ENCODE results near the gene HSPA6.
"Not testable (repeated sequence)": the region's sequence is repeated elsewhere in the genome, so short reads cannot be mapped to it uniquely, and the experiment has no call there.

HSPA6 gene

GRCh38 chr1:161539731-161540569 lies 15.6 kb downstream of the HSPA6 start:
- Histone ChIP-seq H3K9ac (ENCODE audit: low read depth, low read length) (peak overlapping the region; percentile 43), H3K27me3 (ENCODE audit: control insufficient read depth, insufficient read depth, low read length) (peaks cover 14% of the 10 kb centered on the region), H3K4me3 (ENCODE audit: low read depth, low read length) (peak overlapping the region; percentile 72), H3K27ac (ENCODE audit: low read depth, low read length) (peak overlapping the region; percentile 4)
- H3K9me3 ChIP-seq (ENCODE audit: control insufficient read depth, insufficient read depth, low read length); H3K36me3 ChIP-seq (ENCODE audit: control insufficient read depth, insufficient read depth, low read length); H3K4me1 ChIP-seq (ENCODE audit: control insufficient read depth, insufficient read depth, low read length): not testable (repeated sequence)

GRCh38 chr1:161540570-161540960 lies 16.2 kb downstream of the HSPA6 start:
- not testable (repeated sequence) for H3K9ac ChIP-seq (ENCODE audit: low read depth, low read length); H3K36me3 ChIP-seq (ENCODE audit: control insufficient read depth, insufficient read depth, low read length); H3K9me3 ChIP-seq (ENCODE audit: control insufficient read depth, insufficient read depth, low read length); H3K27ac ChIP-seq (ENCODE audit: low read depth, low read length); H3K4me1 ChIP-seq (ENCODE audit: control insufficient read depth, insufficient read depth, low read length)
- Histone ChIP-seq H3K27me3 (ENCODE audit: control insufficient read depth, insufficient read depth, low read length) (peaks cover 14% of the 10 kb centered on the region), H3K4me3 (ENCODE audit: low read depth, low read length) (peak overlapping the region; percentile 72)

GRCh38 chr1:161542091-161542559 lies 17.8 kb downstream of the HSPA6 start:
- not testable (repeated sequence) for H3K27ac ChIP-seq (ENCODE audit: low read depth, low read length); H3K9me3 ChIP-seq (ENCODE audit: control insufficient read depth, insufficient read depth, low read length); H3K9ac ChIP-seq (ENCODE audit: low read depth, low read length); H3K4me3 ChIP-seq (ENCODE audit: low read depth, low read length); H3K36me3 ChIP-seq (ENCODE audit: control insufficient read depth, insufficient read depth, low read length); H3K4me1 ChIP-seq (ENCODE audit: control insufficient read depth, insufficient read depth, low read length)
- H3K27me3 ChIP-seq (ENCODE audit: control insufficient read depth, insufficient read depth, low read length): peaks cover 14% of the 10 kb centered on the region

DNA sequence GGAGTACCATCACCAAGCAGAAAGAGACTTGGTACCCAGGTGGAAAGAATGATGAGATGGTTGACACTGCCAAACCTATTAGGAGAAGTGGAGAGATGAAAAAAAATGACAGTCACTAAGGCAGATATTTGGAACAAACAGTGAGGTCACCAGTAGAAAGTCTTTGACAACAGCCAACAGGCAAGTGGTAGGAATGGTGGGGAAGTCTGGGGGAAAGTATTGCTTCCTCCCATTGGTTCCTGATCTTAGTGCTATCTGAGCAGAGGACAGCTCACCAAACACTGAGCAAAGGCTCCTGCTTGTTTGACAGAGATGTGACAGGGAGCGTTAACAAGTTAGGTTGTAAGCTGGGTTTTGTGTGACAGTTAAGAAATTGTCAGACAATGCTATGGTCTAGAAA lies 18.8 kb downstream of the HSPA6 start:
- H3K27ac ChIP-seq (ENCODE audit: low read depth, low read length); H3K4me3 ChIP-seq (ENCODE audit: low read depth, low read length); H3K9ac ChIP-seq (ENCODE audit: low read depth, low read length); H3K36me3 ChIP-seq (ENCODE audit: control insufficient read depth, insufficient read depth, low read length); H3K4me1 ChIP-seq (ENCODE audit: control insufficient read depth, insufficient read depth, low read length); H3K9me3 ChIP-seq (ENCODE audit: control insufficient read depth, insufficient read depth, low read length): not testable (repeated sequence)
- peaks cover 14% of the 10 kb centered on the region for H3K27me3 ChIP-seq (ENCODE audit: control insufficient read depth, insufficient read depth, low read length)

DNA sequence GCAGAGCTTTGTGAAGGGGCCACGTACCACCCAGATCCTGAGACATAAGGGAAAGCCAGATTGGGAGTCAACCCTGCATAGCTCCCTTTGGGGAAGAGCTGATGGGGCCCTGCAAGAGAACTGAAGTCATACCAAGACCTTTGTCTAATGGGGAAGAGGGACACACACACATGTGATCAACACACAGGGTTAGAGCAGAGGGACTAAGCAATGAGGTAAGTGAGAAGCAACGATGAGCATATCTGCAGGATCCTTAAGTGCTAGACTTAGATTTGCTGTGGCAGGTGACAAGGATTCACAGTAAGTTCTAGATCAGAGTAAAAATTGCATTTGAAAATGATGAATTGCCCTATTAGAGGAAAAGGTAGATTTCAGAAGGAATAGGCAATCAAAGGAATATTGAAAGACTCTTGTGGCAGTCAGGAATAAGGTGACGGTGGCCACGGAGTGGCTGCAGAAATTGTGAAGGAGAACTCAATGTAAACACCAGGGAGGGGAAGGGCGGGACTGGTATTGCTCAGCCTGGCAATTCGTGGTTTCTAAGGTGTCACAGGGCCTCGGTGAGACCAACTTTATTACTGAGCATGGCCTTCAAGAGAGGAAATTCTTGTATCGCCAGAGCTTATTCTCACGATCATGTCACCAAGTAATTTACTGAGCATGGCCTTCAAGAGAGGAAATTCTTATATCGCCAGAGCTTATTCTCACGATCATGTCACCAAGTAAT lies 20.8 kb downstream of the HSPA6 start:
- H3K36me3 ChIP-seq (ENCODE audit: control insufficient read depth, insufficient read depth, low read length); H3K27ac ChIP-seq (ENCODE audit: low read depth, low read length); H3K9ac ChIP-seq (ENCODE audit: low read depth, low read length); H3K9me3 ChIP-seq (ENCODE audit: control insufficient read depth, insufficient read depth, low read length); H3K4me1 ChIP-seq (ENCODE audit: control insufficient read depth, insufficient read depth, low read length); H3K4me3 ChIP-seq (ENCODE audit: low read depth, low read length): not testable (repeated sequence)
- peaks cover 14% of the 10 kb centered on the region for H3K27me3 ChIP-seq (ENCODE audit: control insufficient read depth, insufficient read depth, low read length)

DNA sequence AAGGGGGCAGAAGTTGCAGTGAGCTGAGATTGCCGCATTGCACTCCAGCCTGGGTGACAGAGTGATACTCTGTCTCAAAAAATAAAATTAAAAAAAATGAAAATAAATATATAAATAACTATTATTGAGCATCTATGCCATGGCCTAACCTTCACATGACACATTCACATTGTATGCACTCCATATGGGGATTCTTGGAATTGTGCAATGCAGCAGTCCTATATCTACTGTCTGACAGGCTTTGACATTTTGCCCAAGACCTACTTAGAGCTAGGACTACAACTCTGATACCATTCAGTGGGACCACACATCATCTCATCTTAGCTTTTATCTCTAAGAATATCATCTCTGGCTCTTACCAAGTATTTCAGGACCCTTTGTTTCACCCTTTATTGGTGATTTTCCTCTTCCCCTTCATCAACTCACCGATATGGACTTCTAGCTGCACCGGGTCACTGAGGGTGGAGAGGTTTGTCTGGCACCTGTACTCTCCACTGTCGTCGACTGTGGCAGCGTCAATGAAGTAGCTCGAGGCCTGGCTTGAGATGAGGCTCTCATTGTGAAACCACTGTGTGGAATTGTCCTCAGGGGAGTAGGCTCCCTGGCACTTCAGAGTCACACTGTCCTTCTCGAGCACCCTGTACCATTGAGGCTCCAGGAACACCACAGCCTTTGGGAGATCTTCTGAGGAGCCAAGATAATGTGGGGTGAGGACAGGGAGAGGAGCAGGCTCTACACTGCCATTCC lies 23.8 kb downstream of the HSPA6 start:
- not testable (repeated sequence) for H3K9ac ChIP-seq (ENCODE audit: low read depth, low read length); H3K36me3 ChIP-seq (ENCODE audit: control insufficient read depth, insufficient read depth, low read length); H3K27me3 ChIP-seq (ENCODE audit: control insufficient read depth, insufficient read depth, low read length); H3K27ac ChIP-seq (ENCODE audit: low read depth, low read length); H3K4me1 ChIP-seq (ENCODE audit: control insufficient read depth, insufficient read depth, low read length); H3K4me3 ChIP-seq (ENCODE audit: low read depth, low read length); H3K9me3 ChIP-seq (ENCODE audit: control insufficient read depth, insufficient read depth, low read length)

DNA sequence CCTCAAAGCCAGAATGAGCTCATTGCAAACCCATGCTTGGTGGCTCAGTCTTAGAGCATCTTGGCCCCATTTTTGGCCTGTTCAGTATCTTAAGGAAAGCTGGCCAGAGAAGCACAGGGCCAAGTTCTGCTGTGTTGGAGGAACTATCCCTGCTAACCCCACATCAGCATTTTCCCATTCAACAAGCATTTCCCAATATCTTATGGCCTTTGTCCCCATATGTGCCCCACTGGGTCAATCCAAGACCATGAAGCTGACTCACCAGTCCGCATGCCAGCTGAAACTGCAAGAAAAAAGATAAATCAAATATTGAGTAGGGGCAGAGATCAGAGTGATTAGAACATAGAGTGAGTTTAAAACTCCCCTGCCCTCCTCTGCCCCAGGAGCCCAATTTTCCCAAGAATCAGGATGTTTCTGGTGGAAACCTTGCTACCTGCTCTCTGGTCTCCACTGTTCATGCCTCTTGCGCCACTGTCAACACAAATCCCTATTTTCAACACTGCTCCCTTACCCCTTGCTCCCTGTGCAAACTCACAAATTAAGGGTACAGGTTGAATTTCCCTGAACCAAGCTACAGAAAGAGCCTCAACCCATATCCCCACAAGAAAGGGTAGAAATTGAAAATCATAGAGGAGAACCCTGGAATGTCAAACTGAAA lies 24.5 kb downstream of the HSPA6 start:
- H3K27ac ChIP-seq (ENCODE audit: low read depth, low read length): not testable (repeated sequence)

GRCh38 chr1:161549652-161550051 lies 25.3 kb downstream of the HSPA6 start, which contains the start of gene FCGR3A:
Gene FCGR3A, minus strand, starts transcription at chr1:161549818. Its CDS starts 82 bp downstream, at chr1:161549736.
- Histone ChIP-seq H3K4me1 (ENCODE audit: control insufficient read depth, insufficient read depth, low read length) (no peaks in the 10 kb centered on the region), H3K9ac (ENCODE audit: low read depth, low read length) (no peak within 1 kb of the TSS), H3K27me3 (ENCODE audit: control insufficient read depth, insufficient read depth, low read length) (no peaks in the 10 kb centered on the region), H3K9me3 (ENCODE audit: control insufficient read depth, insufficient read depth, low read length) (no peaks in the 10 kb centered on the region), H3K36me3 (ENCODE audit: control insufficient read depth, insufficient read depth, low read length) (no peaks in the 10 kb centered on the region), H3K4me3 (ENCODE audit: low read depth, low read length) (no peak within 1 kb of the TSS), H3K27ac (ENCODE audit: low read depth, low read length) (no peak within 1 kb of the TSS)

More for the DNA sequence above, 24.5 kb downstream of the HSPA6 start:
- H3K9me3 ChIP-seq (ENCODE audit: control insufficient read depth, insufficient read depth, low read length); H3K9ac ChIP-seq (ENCODE audit: low read depth, low read length); H3K4me1 ChIP-seq (ENCODE audit: control insufficient read depth, insufficient read depth, low read length); H3K4me3 ChIP-seq (ENCODE audit: low read depth, low read length); H3K36me3 ChIP-seq (ENCODE audit: control insufficient read depth, insufficient read depth, low read length); H3K27me3 ChIP-seq (ENCODE audit: control insufficient read depth, insufficient read depth, low read length): not testable (repeated sequence)

- not testable (repeated sequence) for H3K9ac ChIP-seq (ENCODE audit: low read depth, low read length); H3K4me3 ChIP-seq (ENCODE audit: low read depth, low read length); H3K9me3 ChIP-seq (ENCODE audit: control insufficient read depth, insufficient read depth, low read length); H3K27me3 ChIP-seq (ENCODE audit: control insufficient read depth, insufficient read depth, low read length); H3K27ac ChIP-seq (ENCODE audit: low read depth, low read length); H3K36me3 ChIP-seq (ENCODE audit: control insufficient read depth, insufficient read depth, low read length); H3K4me1 ChIP-seq (ENCODE audit: control insufficient read depth, insufficient read depth, low read length)
Measured at GRCh38 chr1:161550942-161551341, 26.6 kb downstream of the HSPA6 start.

DNA sequence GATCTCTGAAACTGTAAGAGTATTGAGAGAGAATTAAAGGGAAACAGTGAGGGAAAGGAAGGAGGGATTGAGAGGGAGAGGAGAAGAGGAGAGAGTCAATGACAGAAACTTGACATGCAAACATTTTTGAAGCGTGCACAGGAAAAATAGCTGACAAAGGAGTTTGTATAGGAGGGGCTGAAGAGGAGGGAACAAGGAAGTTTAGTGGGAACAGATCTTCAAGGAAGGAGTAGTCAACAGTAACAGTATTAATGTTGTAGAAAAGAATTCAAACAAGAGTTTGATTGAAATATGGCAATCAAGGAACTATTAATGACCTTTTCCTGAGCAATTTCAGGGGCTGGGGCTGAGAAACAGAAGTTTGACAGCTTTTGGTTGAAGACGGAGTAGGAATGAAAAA lies 29.3 kb downstream of the HSPA6 start:
- not testable (repeated sequence) for H3K9me3 ChIP-seq (ENCODE audit: control insufficient read depth, insufficient read depth, low read length); H3K27ac ChIP-seq (ENCODE audit: low read depth, low read length); H3K9ac ChIP-seq (ENCODE audit: low read depth, low read length); H3K36me3 ChIP-seq (ENCODE audit: control insufficient read depth, insufficient read depth, low read length); H3K27me3 ChIP-seq (ENCODE audit: control insufficient read depth, insufficient read depth, low read length); H3K4me1 ChIP-seq (ENCODE audit: control insufficient read depth, insufficient read depth, low read length); H3K4me3 ChIP-seq (ENCODE audit: low read depth, low read length)
